Right kidney (tissue), 9 donors: ENCODE results near the gene AP1M1.
"Not testable (repeated sequence)": the region's sequence is repeated elsewhere in the genome, so short reads cannot be mapped to it uniquely, and the experiment has no call there.

ENCODE experiments used
- DNase-seq: peaks from one replicate; pipeline ENCODE4 v3.0.0-alpha.2; 2016
- long read RNA-seq, 8 donors: transcript quantifications; one replicate each; lab custom pipeline, GENCODE V29; 2026

Gene AP1M1
- long read RNA-seq, donor 1, full-length matches to known transcripts, result 27 of 27 reads
- long read RNA-seq, donor 1, partial matches to known transcripts, result 0 of 27 reads
- long read RNA-seq, donor 1, other reads (novel, unspliced or antisense), result 0 of 27 reads
- long read RNA-seq, donor 2, full-length matches to known transcripts, result 18 of 28 reads
- long read RNA-seq, donor 2, partial matches to known transcripts, result 10 of 28 reads
- long read RNA-seq, donor 2, other reads (novel, unspliced or antisense), result 0 of 28 reads
- long read RNA-seq, donor 3, full-length matches to known transcripts, result 14 of 14 reads
- long read RNA-seq, donor 3, partial matches to known transcripts, result 0 of 14 reads
- long read RNA-seq, donor 3, other reads (novel, unspliced or antisense), result 0 of 14 reads
- long read RNA-seq, donor 4, full-length matches to known transcripts, result 25 of 25 reads
- long read RNA-seq, donor 4, partial matches to known transcripts, result 0 of 25 reads
- long read RNA-seq, donor 4, other reads (novel, unspliced or antisense), result 0 of 25 reads
- long read RNA-seq, donor 5, full-length matches to known transcripts, result 28 of 28 reads
- long read RNA-seq, donor 5, partial matches to known transcripts, result 0 of 28 reads
- long read RNA-seq, donor 5, other reads (novel, unspliced or antisense), result 0 of 28 reads
- long read RNA-seq, donor 6, full-length matches to known transcripts, result 25 of 25 reads
- long read RNA-seq, donor 6, partial matches to known transcripts, result 0 of 25 reads
- long read RNA-seq, donor 6, other reads (novel, unspliced or antisense), result 0 of 25 reads
- long read RNA-seq, donor 7, result 0 reads
- long read RNA-seq, donor 8, full-length matches to known transcripts, result 11 of 11 reads
- long read RNA-seq, donor 8, partial matches to known transcripts, result 0 of 11 reads
- long read RNA-seq, donor 8, other reads (novel, unspliced or antisense), result 0 of 11 reads

- DNase-seq, result peak; percentile 95
Measured at GRCh38 chr19:16197622-16198369, at the start of gene AP1M1. TSS of gene AP1M1 (plus strand) at chr19:16197911. CDS start at chr19:16198027, 116 bp downstream.

GRCh38 chr19:16148443-16149229 lies 49.1 kb upstream of the AP1M1 start:
- no peak for DNase-seq

- DNase-seq, result no peak
Measured at GRCh38 chr19:16153582-16154336, 44.0 kb upstream of the AP1M1 start.

- no peak for DNase-seq
Measured at GRCh38 chr19:16154557-16154956, 43.2 kb upstream of the AP1M1 start.

GRCh38 chr19:16155128-16155527 lies 42.6 kb upstream of the AP1M1 start:
- DNase-seq, result no peak

- no peak for DNase-seq
Measured at GRCh38 chr19:16156904-16157303, 40.8 kb upstream of the AP1M1 start.

GRCh38 chr19:16157601-16158000 lies 40.1 kb upstream of the AP1M1 start:
- no peak for DNase-seq

- DNase-seq, result no peak
Measured at GRCh38 chr19:16159655-16160054, 38.1 kb upstream of the AP1M1 start.

GRCh38 chr19:16160445-16160942 lies 37.2 kb upstream of the AP1M1 start:
- no peak for DNase-seq

- DNase-seq, result no peak
Measured at GRCh38 chr19:16160943-16161560, 36.7 kb upstream of the AP1M1 start.

- DNase-seq, result no peak
Measured at GRCh38 chr19:16161840-16162239, 35.9 kb upstream of the AP1M1 start.

GRCh38 chr19:16164222-16164890 lies 33.4 kb upstream of the AP1M1 start:
- DNase-seq, result no peak

GRCh38 chr19:16166417-16166816 lies 31.3 kb upstream of the AP1M1 start:
- DNase-seq, result no peak

- no peak for DNase-seq
Measured at GRCh38 chr19:16167055-16167454, 30.7 kb upstream of the AP1M1 start.

GRCh38 chr19:16168465-16169081 lies 29.1 kb upstream of the AP1M1 start:
- DNase-seq, result no peak

- no peak for DNase-seq
Measured at GRCh38 chr19:16170134-16170533, 27.6 kb upstream of the AP1M1 start.

GRCh38 chr19:16175954-16176353 lies 21.8 kb upstream of the AP1M1 start:
- no peak for DNase-seq

- not testable (repeated sequence) for DNase-seq
Measured at GRCh38 chr19:16178866-16179265, 18.8 kb upstream of the AP1M1 start.

GRCh38 chr19:16180611-16181010 lies 17.1 kb upstream of the AP1M1 start:
- DNase-seq, result no peak
